IMR-90 (cell line): ENCODE results near the gene NOS1AP. TPM values are rescaled to one million over a fixed set of nuclear protein-coding genes. Genes with fewer than 3 reads are reported as not detected.

Experiments
- ATAC-seq: fragments of 200-7000 bp; cut with Tn5 transposase; 2 replicates; pipeline ENCODE4 v1.9.1; 2020; ENCODE audit warnings: low read depth, mild to moderate bottlenecking, moderate library complexity
- BruUV-seq: library from RNA; stranded (reverse); fragments of 400-500 nt; replicated peaks from 2 replicates; lab custom pipeline; 2021; lab: Mats Ljungman, UMichigan
- CTCF ChIA-PET: fragments of 300-600 bp; formaldehyde crosslinking; extraction: SDS; loops from one replicate; lab custom pipeline; 2021; ENCODE audit warnings: antibody characterized with exemption; lab: Yijun Ruan, JAX
- POLR2A ChIA-PET: fragments of 300-600 bp; sonication (Branson Sonifier 250); formaldehyde crosslinking; loops from one replicate; lab custom pipeline; 2022; ENCODE audit warnings: antibody characterized with exemption; ENCODE audit not compliant: unreplicated experiment; lab: Charles Lee
- DNase-seq: peaks from one replicate; pipeline ENCODE4 v3.0.0; 2013
- H2AFZ ChIP-seq: replicated peaks from 2 replicates; pipeline ENCODE3; 2013; ENCODE audit warnings: low read length, mild to moderate bottlenecking; ENCODE audit not compliant: poor library complexity
- H2AK5ac ChIP-seq: 2 replicates; pipeline ENCODE4 v1.6.1; 2013; ENCODE audit warnings: low read depth, low read length, inconsistent platforms
- H2AK9ac ChIP-seq: replicated peaks from 2 replicates; pipeline ENCODE3; 2013; ENCODE audit warnings: mild to moderate bottlenecking, low read depth, low read length, moderate library complexity; ENCODE audit not compliant: poor library complexity
- H2BK120ac ChIP-seq: 2 replicates; pipeline ENCODE4 v1.6.1; 2013; ENCODE audit warnings: low read depth, low read length, inconsistent platforms
- H2BK15ac ChIP-seq: 3 replicates; pipeline ENCODE4 v1.6.1; 2013; ENCODE audit warnings: low read depth, low read length, inconsistent platforms
- H2BK20ac ChIP-seq: 2 replicates; pipeline ENCODE4 v1.6.1; 2013; ENCODE audit warnings: low read depth, mild to moderate bottlenecking, inconsistent platforms, low read length, moderate library complexity
- H2BK5ac ChIP-seq: 2 replicates; pipeline ENCODE4 v1.6.1; 2013; ENCODE audit warnings: mild to moderate bottlenecking, low read depth, low read length, inconsistent platforms; ENCODE audit not compliant: poor library complexity, severe bottlenecking
- H3K14ac ChIP-seq: replicated peaks from 2 replicates; pipeline ENCODE4 v1.6.1; 2013; ENCODE audit warnings: low read depth, low read length, inconsistent platforms
- H3K18ac ChIP-seq: 2 replicates; pipeline ENCODE4 v1.6.1; 2013; ENCODE audit warnings: low read depth, low read length, control low read depth
- H3K23ac ChIP-seq: 2 replicates; pipeline ENCODE4 v1.6.1; 2013; ENCODE audit warnings: low read depth, low read length, inconsistent platforms
- H3K27ac ChIP-seq: 2 replicates; pipeline ENCODE4 v1.5.1; 2013; ENCODE audit warnings: mild to moderate bottlenecking, control low read depth, low read length; ENCODE audit not compliant: insufficient read depth
- H3K27me3 ChIP-seq: 2 replicates; pipeline ENCODE4 v1.6.1; 2013; ENCODE audit warnings: low read length; ENCODE audit not compliant: control insufficient read depth, insufficient read depth
- H3K36me3 ChIP-seq: 2 replicates; pipeline ENCODE4 v1.6.1; 2013; ENCODE audit warnings: low read length, mixed read lengths; ENCODE audit not compliant: control insufficient read depth, insufficient read depth
- H3K4ac ChIP-seq: 2 replicates; pipeline ENCODE4 v1.6.1; 2013; ENCODE audit warnings: low read depth, low read length, inconsistent platforms
- H3K4me1 ChIP-seq: 2 replicates; pipeline ENCODE4 v1.6.1; 2013; ENCODE audit warnings: low read length, mixed read lengths; ENCODE audit not compliant: control insufficient read depth, insufficient read depth
- H3K4me2 ChIP-seq: 2 replicates; pipeline ENCODE4 v1.6.1; 2013; ENCODE audit warnings: low read depth, mild to moderate bottlenecking, control low read depth, low read length, moderate library complexity
- H3K4me3 ChIP-seq: 2 replicates; pipeline ENCODE4 v1.5.1; 2013; ENCODE audit warnings: low read depth, mild to moderate bottlenecking, control low read depth, low read length, moderate library complexity; ENCODE audit not compliant: insufficient read depth
- H3K56ac ChIP-seq: 2 replicates; pipeline ENCODE4 v1.6.1; 2013; ENCODE audit warnings: low read length, inconsistent platforms; ENCODE audit not compliant: insufficient read depth; ENCODE audit errors: extremely low read depth
- H3K79me1 ChIP-seq, 2 experiments: 2 replicates each; pipeline ENCODE4 v1.6.1; 2013; ENCODE audit warnings: low read length in 2 of 2, inconsistent platforms in 1 of 2, low read depth in 1 of 2
- H3K9ac ChIP-seq: 2 replicates; pipeline ENCODE4 v1.6.1; 2013; ENCODE audit warnings: low read depth, low read length, control low read depth
- H3K9me1 ChIP-seq: 2 replicates; pipeline ENCODE4 v1.6.1; 2013; ENCODE audit warnings: low read length, inconsistent platforms; ENCODE audit not compliant: insufficient read depth
- H3K9me3 ChIP-seq: 2 replicates; pipeline ENCODE4 v1.6.1; 2013; ENCODE audit warnings: low read length; ENCODE audit not compliant: control insufficient read depth, insufficient read depth
- H4K20me1 ChIP-seq: 2 replicates; pipeline ENCODE4 v1.6.1; 2013; ENCODE audit warnings: low read length, inconsistent platforms; ENCODE audit not compliant: insufficient read depth
- H4K5ac ChIP-seq: 2 replicates; pipeline ENCODE4 v1.6.1; 2013; ENCODE audit warnings: mild to moderate bottlenecking, low read depth, low read length, control low read depth
- H4K8ac ChIP-seq, 2 experiments: 2 replicates each; pipeline ENCODE4 v1.6.1; 2013; ENCODE audit warnings: low read depth in 2 of 2, low read length in 2 of 2, control low read depth in 1 of 2, inconsistent platforms in 1 of 2
- H4K91ac ChIP-seq: 2 replicates; pipeline ENCODE4 v1.6.1; 2013; ENCODE audit warnings: low read depth, low read length, inconsistent platforms; ENCODE audit not compliant: insufficient read depth
- BHLHE40 ChIP-seq: fragments of 150-350 bp; IDR thresholded peaks from 2 replicates; pipeline ENCODE4 v1.6.1; 2016; ENCODE audit warnings: mild to moderate bottlenecking, low read depth, low read length
- CEBPB ChIP-seq: IDR thresholded peaks from 2 replicates; pipeline ENCODE4 v1.6.1; 2012; ENCODE audit warnings: low read depth, low read length, improper control_type of control experiment
- CHD1 ChIP-seq: IDR thresholded peaks from 2 replicates; pipeline ENCODE4 v1.6.1; 2012; ENCODE audit warnings: low read depth, low read length, improper control_type of control experiment
- FOS ChIP-seq: fragments of 150-350 bp; IDR thresholded peaks from 2 replicates; pipeline ENCODE4 v1.6.1; 2016; ENCODE audit warnings: low read depth, low read length
- MAFK ChIP-seq: IDR thresholded peaks from 2 replicates; pipeline ENCODE4 v1.6.1; 2012; ENCODE audit warnings: low read depth, low read length, improper control_type of control experiment
- MAZ ChIP-seq: IDR thresholded peaks from 2 replicates; pipeline ENCODE4 v1.6.1; 2012; ENCODE audit warnings: low read depth, mild to moderate bottlenecking, low read length, improper control_type of control experiment, moderate library complexity, borderline replicate concordance
- MXI1 ChIP-seq: IDR thresholded peaks from 2 replicates; pipeline ENCODE4 v1.6.1; 2012; ENCODE audit warnings: low read depth, mild to moderate bottlenecking, low read length, moderate library complexity, borderline replicate concordance
- NFE2L2 ChIP-seq: fragments of 150-350 bp; IDR thresholded peaks from 2 replicates; pipeline ENCODE4 v1.6.1; 2016; ENCODE audit warnings: low read depth, mild to moderate bottlenecking, low read length
- POLR2A ChIP-seq: IDR thresholded peaks from 2 replicates; pipeline ENCODE4 v1.6.1; 2012; ENCODE audit warnings: mild to moderate bottlenecking, low read depth, low read length
- RAD21 ChIP-seq: IDR thresholded peaks from 2 replicates; pipeline ENCODE4 v1.6.1; 2012; ENCODE audit warnings: low read length, improper control_type of control experiment
- RCOR1 ChIP-seq: IDR thresholded peaks from 2 replicates; pipeline ENCODE4 v1.6.1; 2012; ENCODE audit warnings: mild to moderate bottlenecking, low read length, improper control_type of control experiment; ENCODE audit not compliant: insufficient replicate concordance
- RFX5 ChIP-seq: IDR thresholded peaks from 2 replicates; pipeline ENCODE4 v1.8.0; 2012; ENCODE audit warnings: low read depth, mild to moderate bottlenecking, low read length, moderate library complexity
- SMC3 ChIP-seq: fragments of 150-350 bp; IDR thresholded peaks from 2 replicates; pipeline ENCODE4 v1.6.1; 2016; ENCODE audit warnings: low read depth, mild to moderate bottlenecking, antibody characterized with exemption, low read length, moderate library complexity
- USF2 ChIP-seq: fragments of 150-350 bp; IDR thresholded peaks from 2 replicates; pipeline ENCODE4 v1.6.1; 2017; ENCODE audit warnings: mild to moderate bottlenecking, antibody characterized with exemption, low read length, low read depth
- dilution Hi-C: fragments of 300-500 bp; cut with HindIII; formaldehyde crosslinking; loops from one replicate; pipeline ENCODE4 v1.14.3; 2018; ENCODE audit warnings: low sequenced_read_pairs; ENCODE audit not compliant: unreplicated experiment
- in situ Hi-C: fragments of 300-500 bp; cut with MboI; formaldehyde crosslinking; loops from 3 replicates; pipeline ENCODE4 v1.14.3; 2019; ENCODE audit warnings: low sequenced_read_pairs, inconsistent platforms, mixed read lengths
- intact Hi-C: fragments of 100-400 bp; cut with micrococcal nuclease; formaldehyde crosslinking; loops from 2 replicates; pipeline ENCODE4 v1.10.0; 2022
- polyA plus RNA-seq, 3 experiments: library from polyadenylated mRNA; depleted of rRNA; stranded (reverse); fragments of >200 nt; gene quantifications; 2 replicates each; pipeline ENCODE4 v1.2.3, GENCODE V29; 2012; ENCODE audit warnings: low replicate concordance in 1 of 3
- total RNA-seq: library from RNA; depleted of rRNA; stranded (reverse); fragments of >200 nt; gene quantifications from 2 replicates; pipeline ENCODE4 v1.2.3, GENCODE V29; 2012
- TF ChIP-seq, protein P1 (sequence below): fragments of 150-350 bp; IDR thresholded peaks from 2 replicates; pipeline ENCODE4 v1.6.1; 2016; ENCODE audit warnings: low read depth, mild to moderate bottlenecking, low read length, moderate library complexity, borderline replicate concordance
- TF ChIP-seq, protein P2 (sequence below): conservative IDR thresholded peaks from 2 replicates; pipeline ENCODE4 v1.5.1; 2012; ENCODE audit warnings: mild to moderate bottlenecking, low read depth, low read length, improper control_type of control experiment

The NOS1AP gene
- total and polyA plus RNA-seq, 2 of the 4 experiments (the other 2 are of a cell fraction): 0.18 to 0.19 TPM

DNA sequence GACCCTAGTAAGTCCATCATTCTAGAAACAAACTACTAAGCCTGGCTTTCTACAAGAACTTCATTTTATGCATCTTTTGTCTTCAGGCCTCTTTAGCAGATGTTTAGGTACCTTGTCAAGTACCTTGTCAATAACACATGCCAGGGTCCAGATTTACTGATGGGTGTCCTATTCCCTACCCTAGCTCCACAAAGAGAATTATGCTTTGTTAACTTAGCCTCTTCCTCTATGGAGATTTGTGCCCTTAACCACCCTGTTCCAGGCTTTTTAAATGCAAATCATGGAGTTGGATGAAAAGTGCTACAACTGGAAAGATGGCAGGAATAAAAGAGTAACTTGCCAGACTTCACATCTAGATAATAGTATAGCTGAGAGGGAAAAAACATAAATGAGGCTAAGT lies 264.5 kb downstream of the NOS1AP start:
- Histone ChIP-seq H4K20me1 (no peaks in the 10 kb centered on the region), H2BK5ac (no peak overlapping the region), H2AK9ac (no peak overlapping the region), H4K91ac (no peak overlapping the region), H3K4me2 (no peak overlapping the region), H3K27ac (no peak overlapping the region), H2BK120ac (no peak overlapping the region), H3K23ac (no peak overlapping the region), H2BK20ac (no peak overlapping the region), H4K5ac (no peak overlapping the region), H3K79me1 (no peaks in the 10 kb centered on the region), H3K9ac (no peak overlapping the region), H3K4me3 (no peak overlapping the region), H3K18ac (no peak overlapping the region), H3K36me3 (no peaks in the 10 kb centered on the region), H2AK5ac (no peak overlapping the region), H3K9me1 (no peaks in the 10 kb centered on the region), H3K14ac (no peak overlapping the region), H2AFZ (no peak overlapping the region), H3K4me1 (no peaks in the 10 kb centered on the region), H4K8ac (no peak overlapping the region), H3K4ac (no peak overlapping the region), H3K27me3 (peaks cover 13% of the 10 kb centered on the region), H2BK15ac (no peak overlapping the region), H3K9me3 (no peaks in the 10 kb centered on the region), H3K56ac (no peak overlapping the region)
- CTCF ChIA-PET: no interaction called here
- intact Hi-C loops: no loop called here
- POLR2A ChIA-PET: no interaction called here
- in situ Hi-C loops: no loop called here
- no peak for TF ChIP-seq BHLHE40
- TF ChIP-seq, protein P1, sequence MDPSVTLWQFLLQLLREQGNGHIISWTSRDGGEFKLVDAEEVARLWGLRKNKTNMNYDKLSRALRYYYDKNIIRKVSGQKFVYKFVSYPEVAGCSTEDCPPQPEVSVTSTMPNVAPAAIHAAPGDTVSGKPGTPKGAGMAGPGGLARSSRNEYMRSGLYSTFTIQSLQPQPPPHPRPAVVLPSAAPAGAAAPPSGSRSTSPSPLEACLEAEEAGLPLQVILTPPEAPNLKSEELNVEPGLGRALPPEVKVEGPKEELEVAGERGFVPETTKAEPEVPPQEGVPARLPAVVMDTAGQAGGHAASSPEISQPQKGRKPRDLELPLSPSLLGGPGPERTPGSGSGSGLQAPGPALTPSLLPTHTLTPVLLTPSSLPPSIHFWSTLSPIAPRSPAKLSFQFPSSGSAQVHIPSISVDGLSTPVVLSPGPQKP: no peak
- no peak for TF ChIP-seq POLR2A
- no peak for TF ChIP-seq RCOR1
- TF ChIP-seq MAZ: no peak
- no peak for TF ChIP-seq USF2
- TF ChIP-seq, protein P2, sequence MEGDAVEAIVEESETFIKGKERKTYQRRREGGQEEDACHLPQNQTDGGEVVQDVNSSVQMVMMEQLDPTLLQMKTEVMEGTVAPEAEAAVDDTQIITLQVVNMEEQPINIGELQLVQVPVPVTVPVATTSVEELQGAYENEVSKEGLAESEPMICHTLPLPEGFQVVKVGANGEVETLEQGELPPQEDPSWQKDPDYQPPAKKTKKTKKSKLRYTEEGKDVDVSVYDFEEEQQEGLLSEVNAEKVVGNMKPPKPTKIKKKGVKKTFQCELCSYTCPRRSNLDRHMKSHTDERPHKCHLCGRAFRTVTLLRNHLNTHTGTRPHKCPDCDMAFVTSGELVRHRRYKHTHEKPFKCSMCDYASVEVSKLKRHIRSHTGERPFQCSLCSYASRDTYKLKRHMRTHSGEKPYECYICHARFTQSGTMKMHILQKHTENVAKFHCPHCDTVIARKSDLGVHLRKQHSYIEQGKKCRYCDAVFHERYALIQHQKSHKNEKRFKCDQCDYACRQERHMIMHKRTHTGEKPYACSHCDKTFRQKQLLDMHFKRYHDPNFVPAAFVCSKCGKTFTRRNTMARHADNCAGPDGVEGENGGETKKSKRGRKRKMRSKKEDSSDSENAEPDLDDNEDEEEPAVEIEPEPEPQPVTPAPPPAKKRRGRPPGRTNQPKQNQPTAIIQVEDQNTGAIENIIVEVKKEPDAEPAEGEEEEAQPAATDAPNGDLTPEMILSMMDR: no peak
- TF ChIP-seq NFE2L2: no peak
- no peak for TF ChIP-seq CEBPB
- TF ChIP-seq MXI1: no peak
- TF ChIP-seq RFX5: no peak
- TF ChIP-seq CHD1: no peak
- no peak for TF ChIP-seq FOS
- no peak for TF ChIP-seq SMC3
- no peak for TF ChIP-seq MAFK
- TF ChIP-seq RAD21: no peak
- DNase-seq (no peak), ATAC-seq (no peak)
- dilution Hi-C loops: no loop called here
- BruUV-seq: no TSS peak
